Glomerular visceral epithelial cell (primary cell): Measurements from ENCODE around the gene DGCR2.
A peak's percentile ranks its signal among the peaks of the same experiment; 100 is the strongest.
"Not testable (repeated sequence)": the region's sequence is repeated elsewhere in the genome, so short reads cannot be mapped to it uniquely, and the experiment has no call there.

Source experiments
- DNase-seq: peaks from one replicate; pipeline ENCODE4 v3.0.0-alpha.2; 2016; ENCODE audit errors: extremely low spot score

The DGCR2 gene

GRCh38 chr22:19109198-19110063, 12.8 kb downstream of the DGCR2 start:
- DNase-seq = peak; percentile 15

- no peak for DNase-seq
Measured at GRCh38 chr22:19108807-19109197, 13.4 kb downstream of the DGCR2 start.

GRCh38 chr22:19107730-19108074, 14.5 kb downstream of the DGCR2 start:
- DNase-seq = no peak

GRCh38 chr22:19106886-19107729, 15.1 kb downstream of the DGCR2 start:
- no peak for DNase-seq

- DNase-seq = no peak
Measured at GRCh38 chr22:19105867-19106802, 16.1 kb downstream of the DGCR2 start.

- DNase-seq = no peak
Measured at GRCh38 chr22:19105456-19105855, 16.8 kb downstream of the DGCR2 start.

- no peak for DNase-seq
Measured at GRCh38 chr22:19103880-19104821, 18.1 kb downstream of the DGCR2 start.

GRCh38 chr22:19098157-19098556, 24.1 kb downstream of the DGCR2 start:
- DNase-seq = no peak

- DNase-seq = no peak
Measured at GRCh38 chr22:19097518-19097917, 24.7 kb downstream of the DGCR2 start.

- DNase-seq = no peak
Measured at GRCh38 chr22:19096555-19096954, 25.7 kb downstream of the DGCR2 start.

- no peak for DNase-seq
Measured at GRCh38 chr22:19094393-19094997, 27.7 kb downstream of the DGCR2 start.

- no peak for DNase-seq
Measured at GRCh38 chr22:19092725-19093124, 29.5 kb downstream of the DGCR2 start.

- no peak for DNase-seq
Measured at GRCh38 chr22:19090586-19091127, 31.6 kb downstream of the DGCR2 start.

- no peak for DNase-seq
Measured at GRCh38 chr22:19090183-19090582, 32.0 kb downstream of the DGCR2 start.

GRCh38 chr22:19088866-19089595, 33.2 kb downstream of the DGCR2 start:
- DNase-seq = no peak

GRCh38 chr22:19086896-19087295, 35.3 kb downstream of the DGCR2 start:
- DNase-seq = no peak

- DNase-seq = no peak
Measured at GRCh38 chr22:19086417-19086816, 35.8 kb downstream of the DGCR2 start.

- peak; percentile 22 for DNase-seq
Measured at GRCh38 chr22:19085233-19085718, 36.9 kb downstream of the DGCR2 start.

- DNase-seq = not testable (repeated sequence)
Measured at GRCh38 chr22:19084586-19084985, 37.6 kb downstream of the DGCR2 start.
